Measurements from ENCODE around the gene PLEKHM1.
A peak's percentile ranks its signal among the peaks of the same experiment; 100 is the strongest.

Gene PLEKHM1

DNA sequence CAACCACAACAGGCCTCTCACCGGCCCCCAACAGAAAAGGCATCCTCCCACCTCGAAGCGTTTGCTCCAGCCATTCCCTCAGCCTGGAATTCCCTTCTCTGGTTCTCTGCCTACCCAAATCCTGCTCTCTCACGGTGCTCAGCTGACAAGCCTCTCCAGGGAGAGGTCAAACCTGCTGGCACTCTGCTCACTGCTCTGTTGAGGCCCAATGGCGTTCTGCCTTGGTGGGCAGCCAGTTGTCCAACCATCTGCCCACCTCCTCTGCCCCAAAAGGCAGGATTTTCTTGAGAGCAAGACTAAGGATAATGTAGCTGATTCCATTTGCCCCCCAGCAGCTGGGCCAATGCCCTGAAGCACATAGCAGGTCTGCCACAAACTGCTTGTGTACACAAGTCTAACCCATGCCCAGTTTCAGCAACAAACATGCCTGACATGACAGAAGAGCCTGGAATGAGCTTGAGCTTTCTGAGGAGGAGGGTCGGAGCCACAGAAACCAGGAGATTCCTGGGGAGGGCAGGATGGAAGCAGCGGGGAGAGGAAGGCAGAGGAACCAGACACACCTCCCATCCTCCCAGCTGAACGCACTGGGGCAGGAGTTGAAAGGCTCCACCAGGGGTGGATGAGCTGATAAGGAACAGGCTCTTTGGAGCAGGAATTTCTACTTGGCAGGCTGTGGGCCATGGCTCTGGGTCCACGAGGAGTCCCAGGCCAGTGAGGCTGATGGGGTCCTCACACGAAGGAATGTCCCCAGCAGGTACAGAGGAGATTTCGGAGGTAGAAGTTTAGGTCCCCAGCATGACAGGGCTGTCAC, 81.7 kb downstream of the PLEKHM1 start:
- H3K79me2 ChIP-seq (ENCODE audit: control insufficient read depth, insufficient read depth, low read length, poor library complexity) = no peaks in the 10 kb centered on the region
- H3K27ac ChIP-seq (ENCODE audit: low read depth, low read length) = no peak overlapping the region
- H2BK12ac ChIP-seq (ENCODE audit: low read length) = no peak overlapping the region
- H2AK5ac ChIP-seq (ENCODE audit: low read length) = no peak overlapping the region
- peak; percentile 43 to 72 for DNase-seq
- no peak overlapping the region for H2AFZ ChIP-seq (ENCODE audit: insufficient read depth, low read length, poor library complexity)
- no peak overlapping the region for H2BK120ac ChIP-seq (ENCODE audit: insufficient read depth, low read length, poor library complexity)
- no peak overlapping the region for H3K23ac ChIP-seq (ENCODE audit: low read length)
- no peak overlapping the region for H3K4me2 ChIP-seq (ENCODE audit: low read length)
- no peak overlapping the region for H4K91ac ChIP-seq (ENCODE audit: low read depth, low read length)
- H2BK5ac ChIP-seq (ENCODE audit: low read depth, low read length, poor library complexity) = no peak overlapping the region
- H3K9me3 ChIP-seq (ENCODE audit: insufficient read depth, low read depth, low read length) = no peaks in the 10 kb centered on the region
- H3K4me3 ChIP-seq (ENCODE audit: low read depth, low read length) = no peak overlapping the region
- no peak overlapping the region for H3K18ac ChIP-seq (ENCODE audit: low read length)
- no peaks in the 10 kb centered on the region for H3K27me3 ChIP-seq (ENCODE audit: insufficient read depth, low read length)
- peaks cover 22 to 27% of the 10 kb centered on the region in 2 experiments for H3K4me1 ChIP-seq (ENCODE audit: control insufficient read depth in 1 of 2, insufficient read depth in 2 of 2, low read length in 2 of 2)
- no peak overlapping the region for H3K14ac ChIP-seq (ENCODE audit: low read length)
- peaks cover 2 to 9% of the 10 kb centered on the region in 2 experiments for H3K36me3 ChIP-seq (ENCODE audit: control insufficient read depth in 1 of 2, insufficient read depth in 2 of 2, low read length in 2 of 2)
- H4K8ac ChIP-seq (ENCODE audit: low read depth, low read length) = no peak overlapping the region
- H3K79me1 ChIP-seq (ENCODE audit: low read length) = no peaks in the 10 kb centered on the region
- no peak overlapping the region for H4K12ac ChIP-seq (ENCODE audit: low read depth, low read length)
- no peak overlapping the region for H3K9ac ChIP-seq (ENCODE audit: low read length)
- no CpG with 5 or more reads among the region's 11 CpGs for WGBS (ENCODE audit: extremely low coverage, insufficient coverage, insufficient read length)
- H3K4ac ChIP-seq (ENCODE audit: low read depth, low read length) = no peak overlapping the region

DNA sequence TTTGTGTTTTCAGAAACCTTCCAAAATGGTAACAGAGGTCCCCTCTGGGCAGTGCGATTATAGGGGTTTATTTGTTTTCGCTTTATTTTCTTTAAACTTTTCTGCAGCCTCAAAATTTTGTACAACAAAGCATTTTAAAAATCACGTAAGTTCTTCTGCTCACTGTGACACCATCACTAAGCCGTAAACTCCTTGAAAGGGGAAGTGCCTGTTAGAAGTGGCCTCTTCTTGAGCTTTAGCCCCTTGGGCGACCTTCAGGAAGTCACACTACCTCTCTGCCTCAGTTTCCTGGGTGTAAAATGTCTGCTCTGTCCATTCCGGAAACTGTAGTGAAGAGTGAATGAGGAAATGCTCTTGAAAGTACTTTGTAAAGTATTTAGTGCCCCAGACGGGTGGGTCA, 84.4 kb downstream of the PLEKHM1 start:
- H3K18ac ChIP-seq (ENCODE audit: low read length) = no peak overlapping the region
- H3K4me2 ChIP-seq (ENCODE audit: low read length) = peak overlapping the region; percentile 62
- H4K8ac ChIP-seq (ENCODE audit: low read depth, low read length) = no peak overlapping the region
- H4K91ac ChIP-seq (ENCODE audit: low read depth, low read length) = no peak overlapping the region
- H2AFZ ChIP-seq (ENCODE audit: insufficient read depth, low read length, poor library complexity) = no peak overlapping the region
- H2BK120ac ChIP-seq (ENCODE audit: insufficient read depth, low read length, poor library complexity) = no peak overlapping the region
- H2BK5ac ChIP-seq (ENCODE audit: low read depth, low read length, poor library complexity) = no peak overlapping the region
- H3K4me1 ChIP-seq (ENCODE audit: control insufficient read depth in 1 of 2, insufficient read depth in 2 of 2, low read length in 2 of 2) = peaks cover 18 to 24% of the 10 kb centered on the region in 2 experiments
- no peak overlapping the region for H2AK5ac ChIP-seq (ENCODE audit: low read length)
- WGBS (ENCODE audit: extremely low coverage, insufficient coverage, insufficient read length) = no CpG with 5 or more reads among the region's 7 CpGs
- no peak overlapping the region for H4K12ac ChIP-seq (ENCODE audit: low read depth, low read length)
- DNase-seq = no peak
- H3K14ac ChIP-seq (ENCODE audit: low read length) = no peak overlapping the region
- H3K4me3 ChIP-seq (ENCODE audit: low read depth, low read length) = no peak overlapping the region
- H3K9ac ChIP-seq (ENCODE audit: low read length) = no peak overlapping the region
- H3K79me1 ChIP-seq (ENCODE audit: low read length) = no peaks in the 10 kb centered on the region
- no peak overlapping the region for H2BK12ac ChIP-seq (ENCODE audit: low read length)
- no peaks in the 10 kb centered on the region for H3K9me3 ChIP-seq (ENCODE audit: insufficient read depth, low read depth, low read length)
- H3K36me3 ChIP-seq (ENCODE audit: control insufficient read depth in 1 of 2, insufficient read depth in 2 of 2, low read length in 2 of 2) = peaks cover 10 to 13% of the 10 kb centered on the region in 2 experiments
- no peaks in the 10 kb centered on the region for H3K79me2 ChIP-seq (ENCODE audit: control insufficient read depth, insufficient read depth, low read length, poor library complexity)
- H3K27ac ChIP-seq (ENCODE audit: low read depth, low read length) = no peak overlapping the region
- no peak overlapping the region for H3K23ac ChIP-seq (ENCODE audit: low read length)
- no peak overlapping the region for H3K4ac ChIP-seq (ENCODE audit: low read depth, low read length)
- H3K27me3 ChIP-seq (ENCODE audit: insufficient read depth, low read length) = no peaks in the 10 kb centered on the region

DNA sequence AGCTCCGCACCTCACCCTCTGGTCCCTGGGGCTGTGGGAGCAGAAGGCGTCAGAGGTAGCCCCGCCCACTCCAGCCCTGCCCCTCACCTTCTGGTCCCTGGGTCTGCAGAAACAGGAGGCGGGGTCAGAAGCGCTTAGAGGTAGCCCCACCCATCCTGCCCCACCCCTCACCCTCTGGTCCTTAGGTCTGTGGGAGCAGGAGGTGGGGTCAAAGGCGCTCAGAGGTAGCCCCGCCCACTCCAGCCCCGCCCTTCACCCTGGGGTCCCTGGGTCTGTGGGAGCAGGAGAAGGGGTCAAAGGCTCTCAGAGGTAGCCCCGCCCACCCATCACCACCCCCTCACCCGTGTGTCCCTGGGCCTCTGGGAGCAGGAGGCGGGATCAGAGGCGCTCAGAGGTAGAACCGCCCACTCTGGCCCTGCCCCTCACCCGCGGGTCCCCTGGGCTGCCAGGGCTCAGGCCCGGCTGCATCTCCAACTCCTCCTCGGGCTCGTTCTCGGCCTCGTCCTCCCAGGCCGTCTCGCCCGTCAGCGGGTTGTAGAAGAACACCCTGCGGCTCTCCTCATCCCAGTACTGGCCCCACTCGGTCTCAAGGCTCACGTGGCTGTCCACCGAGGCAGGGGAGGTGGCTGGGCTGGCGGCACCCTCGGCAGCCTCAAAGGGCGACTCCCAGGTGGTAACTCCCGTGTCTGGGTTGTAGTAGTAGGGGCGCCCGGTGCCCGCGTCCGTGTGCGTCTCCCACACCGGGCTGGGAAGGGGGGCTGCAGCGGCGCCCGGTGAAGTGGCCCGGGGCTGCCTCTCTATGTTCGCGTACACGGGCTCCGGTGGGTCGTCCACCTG, 85.1 kb downstream of the PLEKHM1 start:
- Histone ChIP-seq H4K12ac (ENCODE audit: low read depth, low read length) (peak overlapping the region; percentile 22), H3K79me1 (ENCODE audit: low read length) (no peaks in the 10 kb centered on the region), H3K27ac (ENCODE audit: low read depth, low read length) (no peak overlapping the region), H3K4me3 (ENCODE audit: low read depth, low read length) (peak overlapping the region; percentile 59), H3K9ac (ENCODE audit: low read length) (no peak overlapping the region), H3K14ac (ENCODE audit: low read length) (no peak overlapping the region), H3K79me2 (ENCODE audit: control insufficient read depth, insufficient read depth, low read length, poor library complexity) (no peaks in the 10 kb centered on the region), H4K91ac (ENCODE audit: low read depth, low read length) (no peak overlapping the region), H3K23ac (ENCODE audit: low read length) (no peak overlapping the region), H2AK5ac (ENCODE audit: low read length) (no peak overlapping the region), H4K8ac (ENCODE audit: low read depth, low read length) (no peak overlapping the region), H3K27me3 (ENCODE audit: insufficient read depth, low read length) (no peaks in the 10 kb centered on the region), H3K9me3 (ENCODE audit: insufficient read depth, low read depth, low read length) (no peaks in the 10 kb centered on the region), H3K4ac (ENCODE audit: low read depth, low read length) (no peak overlapping the region), H3K36me3 (ENCODE audit: control insufficient read depth in 1 of 2, insufficient read depth in 2 of 2, low read length in 2 of 2) (peaks cover 10 to 16% of the 10 kb centered on the region in 2 experiments), H2BK5ac (ENCODE audit: low read depth, low read length, poor library complexity) (no peak overlapping the region), H2AFZ (ENCODE audit: insufficient read depth, low read length, poor library complexity) (peak overlapping the region; percentile 10), H2BK120ac (ENCODE audit: insufficient read depth, low read length, poor library complexity) (no peak overlapping the region), H3K4me2 (ENCODE audit: low read length) (peak overlapping the region; percentile 62), H3K4me1 (ENCODE audit: control insufficient read depth in 1 of 2, insufficient read depth in 2 of 2, low read length in 2 of 2) (peaks cover 18 to 21% of the 10 kb centered on the region in 2 experiments), H2BK12ac (ENCODE audit: low read length) (no peak overlapping the region), H3K18ac (ENCODE audit: low read length) (no peak overlapping the region)
- no CpG with 5 or more reads among the region's 48 CpGs for WGBS (ENCODE audit: extremely low coverage, insufficient coverage, insufficient read length)
- DNase-seq = no peak

DNA sequence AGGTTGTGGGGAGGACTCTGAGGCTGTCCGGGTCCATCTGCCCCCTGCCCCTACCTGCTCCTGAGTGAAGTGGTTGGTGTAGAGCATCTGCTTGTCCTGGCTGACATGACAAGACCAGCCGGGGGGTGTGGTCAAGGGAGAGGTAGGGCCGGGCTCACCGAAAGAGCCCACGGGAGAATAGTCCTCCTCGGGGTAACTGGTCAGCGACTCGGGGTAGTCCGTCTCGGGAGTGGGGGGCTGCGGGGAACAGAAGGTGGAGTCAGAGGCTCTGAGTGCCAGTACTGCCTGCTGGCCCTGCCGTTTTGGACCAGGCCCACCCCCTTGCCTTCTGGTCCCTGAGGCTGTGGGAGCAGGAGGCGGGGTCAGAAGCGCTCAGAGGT, 85.7 kb downstream of the PLEKHM1 start:
- H3K27ac ChIP-seq (ENCODE audit: low read depth, low read length) = no peak overlapping the region
- no peak overlapping the region for H3K14ac ChIP-seq (ENCODE audit: low read length)
- no peak overlapping the region for H4K8ac ChIP-seq (ENCODE audit: low read depth, low read length)
- H3K79me1 ChIP-seq (ENCODE audit: low read length) = no peaks in the 10 kb centered on the region
- no peak overlapping the region for H3K4me2 ChIP-seq (ENCODE audit: low read length)
- H3K9ac ChIP-seq (ENCODE audit: low read length) = no peak overlapping the region
- peaks cover 18% of the 10 kb centered on the region in 2 experiments for H3K4me1 ChIP-seq (ENCODE audit: control insufficient read depth in 1 of 2, insufficient read depth in 2 of 2, low read length in 2 of 2)
- H4K91ac ChIP-seq (ENCODE audit: low read depth, low read length) = no peak overlapping the region
- no peak for DNase-seq
- H3K36me3 ChIP-seq (ENCODE audit: control insufficient read depth in 1 of 2, insufficient read depth in 2 of 2, low read length in 2 of 2) = peaks cover 10 to 16% of the 10 kb centered on the region in 2 experiments
- no peak overlapping the region for H2BK12ac ChIP-seq (ENCODE audit: low read length)
- H4K12ac ChIP-seq (ENCODE audit: low read depth, low read length) = no peak overlapping the region
- H3K27me3 ChIP-seq (ENCODE audit: insufficient read depth, low read length) = no peaks in the 10 kb centered on the region
- no peak overlapping the region for H3K18ac ChIP-seq (ENCODE audit: low read length)
- no peak overlapping the region for H3K23ac ChIP-seq (ENCODE audit: low read length)
- no peak overlapping the region for H2BK5ac ChIP-seq (ENCODE audit: low read depth, low read length, poor library complexity)
- no peaks in the 10 kb centered on the region for H3K79me2 ChIP-seq (ENCODE audit: control insufficient read depth, insufficient read depth, low read length, poor library complexity)
- no peaks in the 10 kb centered on the region for H3K9me3 ChIP-seq (ENCODE audit: insufficient read depth, low read depth, low read length)
- H2AFZ ChIP-seq (ENCODE audit: insufficient read depth, low read length, poor library complexity) = no peak overlapping the region
- no peak overlapping the region for H3K4ac ChIP-seq (ENCODE audit: low read depth, low read length)
- H3K4me3 ChIP-seq (ENCODE audit: low read depth, low read length) = no peak overlapping the region
- H2BK120ac ChIP-seq (ENCODE audit: insufficient read depth, low read length, poor library complexity) = no peak overlapping the region
- H2AK5ac ChIP-seq (ENCODE audit: low read length) = no peak overlapping the region
- no CpG with 5 or more reads among the region's 14 CpGs for WGBS (ENCODE audit: extremely low coverage, insufficient coverage, insufficient read length)

All from trophoblast cell (in vitro differentiated cells and primary cell).